ENCODE measurements around the gene ANHX.
"Not testable (repeated sequence)": the region's sequence is repeated elsewhere in the genome, so short reads cannot be mapped to it uniquely, and the experiment has no call there.

Gene ANHX

DNA sequence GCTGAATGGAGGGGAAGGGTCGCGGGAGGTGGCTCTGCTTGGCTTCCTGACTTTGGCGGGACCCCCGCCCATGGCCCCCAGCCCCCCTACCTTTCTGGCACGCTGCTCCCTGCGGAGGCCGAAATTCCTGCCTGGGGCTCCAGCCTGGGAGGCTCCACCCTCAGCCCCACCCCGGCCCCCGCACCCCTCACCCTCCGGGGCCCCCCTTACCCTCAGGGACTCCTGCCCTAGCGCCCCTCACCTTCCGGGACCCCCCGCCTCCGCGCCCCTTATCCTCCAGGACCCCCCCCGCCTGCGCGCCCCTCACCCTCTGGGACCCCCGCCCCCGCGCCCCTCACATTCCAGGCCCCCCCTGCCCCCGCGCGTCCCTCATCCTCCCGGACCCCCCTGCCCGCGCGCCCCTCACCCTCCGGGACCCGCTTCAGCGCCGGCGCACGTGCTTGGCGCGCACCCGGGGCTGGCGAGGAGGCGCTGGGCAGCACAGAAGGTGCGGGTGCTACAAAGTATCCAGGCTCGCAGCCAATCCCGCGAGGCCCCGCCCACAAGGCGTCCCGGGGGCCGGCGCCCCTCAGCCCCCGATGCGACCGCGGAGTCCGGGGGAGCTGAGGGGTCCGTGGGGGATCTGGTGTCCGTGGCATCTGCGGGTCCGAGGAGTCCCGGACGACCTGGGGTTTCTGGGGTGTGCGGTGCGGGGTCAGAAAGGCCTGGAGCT, at the start of gene ANHX:
Gene ANHX (minus strand): TSS at position 477 of the 712 bp plus-strand sequence. CDS start 1,521 bp downstream, outside the sequence.
- no peak for FAIRE-seq

DNA sequence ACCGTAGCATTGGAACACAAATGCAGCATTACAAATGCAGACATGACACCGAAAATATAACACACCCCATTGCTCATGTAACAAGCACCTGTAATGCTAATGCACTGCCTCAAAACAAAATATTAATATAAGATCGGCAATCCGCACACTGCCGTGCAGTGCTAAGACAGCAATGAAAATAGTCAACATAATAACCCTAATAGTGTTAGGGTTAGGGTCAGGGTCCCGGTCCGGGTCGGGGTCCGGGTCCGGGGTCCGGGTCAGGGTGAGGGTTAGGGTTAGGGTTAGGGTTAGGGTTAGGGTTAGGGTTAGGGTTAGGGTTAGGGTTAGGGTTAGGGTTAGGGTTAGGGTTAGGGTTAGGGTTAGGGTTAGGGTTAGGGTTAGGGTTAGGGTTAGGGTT, 29.0 kb upstream of the ANHX start:
- not testable (repeated sequence) for FAIRE-seq

DNA sequence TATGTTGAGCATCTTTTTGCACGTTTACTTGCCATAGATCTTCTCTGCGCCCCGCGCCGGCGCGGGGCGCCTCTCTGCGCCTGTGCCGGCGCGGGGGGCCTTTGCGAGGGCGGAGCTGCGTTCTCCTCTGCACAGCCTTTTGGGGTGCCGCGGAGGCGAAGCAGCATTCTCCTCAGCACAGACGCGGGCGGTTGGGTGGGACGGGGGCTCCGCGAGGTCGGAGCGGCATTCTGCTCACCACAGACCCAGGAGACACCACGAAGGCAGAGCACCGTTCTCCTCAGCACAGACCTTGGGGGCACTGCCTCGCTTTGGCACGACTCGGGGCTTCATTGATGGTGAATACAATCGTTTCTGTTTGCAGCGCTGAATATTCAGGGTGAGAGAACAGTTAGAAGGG, 28.5 kb upstream of the ANHX start:
- FAIRE-seq: no peak

DNA sequence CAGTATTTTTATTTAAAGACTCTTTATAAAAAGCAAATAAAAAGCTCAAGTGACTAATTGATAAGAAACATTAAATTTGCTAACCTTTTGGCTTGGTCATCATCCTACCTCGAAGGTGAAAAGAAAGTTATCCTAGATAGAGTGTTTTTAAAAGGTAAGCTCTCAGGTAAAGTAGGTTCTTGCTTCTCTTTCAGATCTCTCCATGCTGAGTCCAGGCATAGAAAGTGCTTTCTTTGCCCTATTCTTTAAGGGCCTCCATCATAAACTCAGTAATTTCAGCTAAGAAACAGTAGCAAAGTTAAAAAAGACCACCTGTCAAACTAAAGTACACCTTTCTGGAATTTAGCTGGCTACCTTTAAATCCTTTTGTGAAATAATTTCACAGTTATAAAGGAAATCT, 20.6 kb upstream of the ANHX start:
- no peak for FAIRE-seq

DNA sequence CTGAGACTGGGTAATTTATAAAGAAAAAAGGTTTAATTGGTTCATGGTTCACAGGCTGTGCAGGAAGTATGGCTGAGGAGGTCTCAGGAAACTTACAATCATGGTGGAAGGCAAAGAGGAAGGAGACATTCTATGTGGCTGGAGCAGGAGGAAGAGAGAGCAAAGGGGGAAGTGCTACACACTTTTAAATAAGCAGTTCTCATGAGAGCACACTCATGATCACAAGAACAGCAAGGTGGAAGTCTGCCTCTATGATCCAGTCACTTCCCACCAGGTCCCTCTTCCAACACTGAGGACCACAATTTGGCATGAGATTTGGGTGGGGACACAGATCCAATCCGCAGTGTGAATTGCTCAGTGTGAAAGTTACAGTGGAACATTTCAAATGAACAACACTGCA, 20.2 kb upstream of the ANHX start:
- not testable (repeated sequence) for FAIRE-seq

DNA sequence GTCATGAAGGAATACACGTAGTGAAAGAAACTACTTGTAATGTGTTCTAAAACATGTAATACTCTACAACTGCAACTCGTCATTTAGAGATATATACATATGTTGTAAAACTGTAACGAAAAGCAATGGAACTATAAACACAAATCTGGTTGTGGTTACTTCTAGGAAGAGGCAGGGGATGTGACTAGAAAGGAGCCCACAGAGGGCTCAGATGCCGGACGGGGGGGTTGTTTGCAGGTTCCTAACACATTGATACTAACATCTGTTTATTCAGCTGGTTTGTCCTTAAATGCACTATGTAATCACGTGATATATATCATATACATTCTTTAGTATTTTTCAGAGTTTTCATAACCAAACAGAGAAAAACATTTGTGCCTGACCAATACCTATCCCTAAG, 16.1 kb upstream of the ANHX start:
- FAIRE-seq: no peak

DNA sequence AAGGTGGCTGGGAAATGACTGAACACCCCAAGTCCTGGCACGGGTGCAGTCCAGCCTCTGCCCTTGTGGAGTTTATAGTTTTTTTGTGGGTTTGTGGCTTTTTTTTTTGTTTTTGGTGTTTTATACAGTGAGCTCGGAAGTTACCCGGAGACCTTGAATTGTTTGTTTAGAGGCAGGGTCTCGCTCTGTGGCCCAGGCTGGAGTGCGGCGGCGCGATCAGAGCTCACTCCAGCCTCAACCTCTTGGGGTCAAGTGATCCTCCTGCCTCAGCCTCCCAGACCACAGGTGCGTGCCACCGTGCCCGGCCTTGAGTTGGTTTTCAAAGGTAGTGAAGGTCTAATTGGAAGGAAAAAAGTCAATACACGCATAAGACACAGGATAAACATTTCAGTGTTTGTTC, 879 bp upstream of the ANHX start:
- FAIRE-seq: no peak

DNA sequence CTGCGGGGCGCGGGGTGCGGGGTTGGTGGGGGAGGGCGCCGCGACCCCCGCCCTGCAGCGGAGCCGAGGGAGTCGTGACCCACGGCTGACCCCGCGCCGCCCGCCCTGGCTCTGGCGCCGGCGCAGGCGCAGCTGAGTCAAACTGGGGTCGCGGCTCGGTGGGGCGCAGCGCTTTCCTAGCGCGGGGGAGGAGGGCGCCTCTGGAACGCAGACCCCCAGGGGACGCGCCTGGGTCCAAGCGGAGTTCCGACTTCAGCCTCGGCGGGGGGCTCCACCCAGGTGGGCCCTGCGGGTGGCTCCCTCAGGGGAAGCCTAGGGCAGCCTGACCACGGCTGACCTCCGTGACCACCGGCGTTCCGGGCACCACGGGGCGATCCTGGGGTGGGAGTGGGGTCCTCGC, 467 bp upstream of the ANHX start:
- FAIRE-seq: no peak

DNA sequence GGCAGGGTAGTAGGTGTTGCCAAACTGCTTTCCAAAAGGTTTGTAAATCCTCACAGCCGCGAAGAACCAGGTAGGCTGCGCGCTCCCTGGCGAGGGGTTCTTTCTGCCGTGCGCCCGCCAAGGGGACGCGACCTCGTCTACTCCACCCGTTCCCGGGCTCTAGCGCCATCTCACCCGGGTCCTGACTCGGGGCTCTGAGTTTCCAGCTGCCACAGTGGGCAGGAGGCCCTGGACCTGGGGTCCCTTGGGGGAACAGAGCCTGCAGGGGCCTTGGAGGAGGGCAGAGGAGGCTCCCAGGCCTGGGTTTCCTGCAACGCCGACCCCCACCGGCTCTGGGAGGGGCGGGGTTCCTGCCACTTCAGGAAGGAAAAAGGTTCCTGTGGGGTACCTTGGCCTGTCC, 706 bp downstream of the ANHX start:
- no peak for FAIRE-seq

DNA sequence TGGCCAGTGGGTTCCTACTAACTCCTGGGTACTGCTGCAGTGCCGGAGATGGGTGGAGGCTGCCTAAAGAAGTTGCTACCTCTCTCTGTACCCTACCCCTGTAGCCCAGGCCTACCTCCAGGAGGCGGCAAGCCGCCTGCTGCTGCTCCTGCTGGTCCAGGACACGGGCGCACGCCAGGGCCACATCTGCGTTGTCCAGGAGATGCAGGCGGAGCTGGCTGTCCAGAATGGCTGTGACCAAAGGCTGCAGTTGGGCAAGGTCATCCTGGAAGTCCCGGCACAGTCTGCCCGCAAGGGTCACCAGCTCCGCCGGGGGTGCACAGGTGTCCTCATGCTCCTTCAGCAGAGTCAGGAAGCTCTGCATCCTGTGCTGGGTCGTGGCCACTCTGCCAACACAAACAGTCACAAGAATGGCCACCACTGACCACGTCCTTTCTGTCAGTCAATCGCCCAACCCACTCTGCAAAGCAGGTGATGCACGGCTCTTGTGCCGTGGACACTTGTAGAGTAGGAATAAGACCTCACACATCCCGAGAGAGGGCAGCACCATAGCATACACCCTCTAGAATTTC, 1.6 kb downstream of the ANHX start:
- no peak for FAIRE-seq

DNA sequence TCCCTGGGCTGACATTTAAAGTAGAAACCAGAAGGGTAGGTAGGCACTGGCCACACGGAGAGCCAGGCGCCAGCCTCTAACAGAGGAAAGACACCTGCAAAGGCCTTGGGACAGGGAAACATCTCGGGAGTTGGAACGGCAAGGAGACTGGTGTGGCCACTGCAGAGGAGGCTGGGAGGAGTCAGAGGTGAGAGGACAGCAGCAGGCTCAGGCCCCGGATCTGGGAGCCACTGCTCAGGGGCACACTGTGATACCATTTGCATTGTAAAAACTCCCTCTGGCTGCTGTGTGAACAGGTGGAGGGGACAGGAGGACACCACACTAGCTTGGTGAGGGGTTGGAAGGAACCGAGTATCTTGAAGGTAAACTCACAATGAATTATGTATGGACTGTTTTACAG, 2.7 kb downstream of the ANHX start:
- no peak for FAIRE-seq

DNA sequence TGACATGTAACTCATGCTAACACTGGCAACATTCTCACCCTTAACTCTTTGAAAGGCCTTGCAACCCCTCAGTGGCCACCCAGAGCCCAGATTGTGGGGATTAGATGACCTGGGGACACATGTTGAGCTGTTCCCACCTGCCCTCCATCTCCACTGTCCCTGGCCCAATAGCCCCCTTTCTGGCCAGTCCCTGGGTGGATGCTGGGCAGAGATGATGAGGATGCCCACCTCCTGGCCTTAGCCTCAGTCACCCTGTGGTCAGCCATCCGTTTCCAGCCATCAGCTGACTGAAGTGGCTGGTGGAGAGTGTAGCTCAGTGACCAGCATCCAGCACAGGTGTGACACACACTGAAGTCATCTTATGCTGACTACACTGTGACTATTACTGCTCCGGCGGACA, 4.7 kb downstream of the ANHX start:
- no peak for FAIRE-seq

DNA sequence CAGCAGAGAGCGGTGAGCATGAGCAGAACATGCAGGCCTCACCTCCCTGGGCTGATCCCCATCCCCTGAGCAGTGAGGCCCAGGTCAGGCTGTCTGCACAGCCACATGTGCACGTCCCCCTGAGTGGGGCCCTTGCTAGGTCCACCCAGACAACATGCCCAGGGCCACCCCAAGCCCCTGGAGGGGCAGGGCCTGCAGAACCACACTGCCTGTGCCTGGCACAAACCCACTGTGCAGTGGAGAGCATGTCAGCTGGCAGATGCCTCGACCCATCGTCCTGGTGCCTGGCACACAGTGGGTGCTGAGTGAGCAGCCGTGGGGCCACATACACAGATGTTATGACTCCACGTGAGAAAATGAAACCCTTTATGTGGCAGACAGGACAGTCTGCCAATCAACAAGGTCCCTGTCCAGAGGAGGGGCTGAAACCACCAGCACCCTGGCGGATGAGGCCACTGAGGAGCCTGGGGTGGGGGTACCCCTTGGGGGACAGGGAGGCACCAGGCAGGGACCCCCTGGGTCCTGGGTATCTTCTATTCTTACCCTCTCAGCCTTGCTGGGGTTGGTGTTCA, 8.3 kb downstream of the ANHX start:
- FAIRE-seq: no peak

DNA sequence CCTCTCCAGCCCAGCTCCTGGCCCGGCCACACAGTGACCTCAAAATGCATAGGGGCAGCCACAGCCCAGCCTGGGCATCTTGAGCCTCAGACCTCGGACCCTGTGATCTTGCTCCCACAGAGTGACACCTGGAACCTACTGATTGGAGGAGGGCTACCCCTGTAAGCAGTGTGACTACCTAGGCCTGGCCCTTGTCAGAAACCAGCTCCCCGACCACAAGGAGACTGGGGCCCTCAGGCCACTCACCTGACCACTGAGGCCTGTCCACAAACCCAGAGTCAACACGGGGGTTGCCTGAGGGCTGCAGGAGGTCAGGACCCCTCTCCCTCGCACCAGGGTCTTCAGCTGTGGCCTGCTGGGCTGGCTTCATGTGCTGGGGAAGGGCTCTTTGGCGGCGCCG, 9.0 kb downstream of the ANHX start:
- FAIRE-seq: no peak

DNA sequence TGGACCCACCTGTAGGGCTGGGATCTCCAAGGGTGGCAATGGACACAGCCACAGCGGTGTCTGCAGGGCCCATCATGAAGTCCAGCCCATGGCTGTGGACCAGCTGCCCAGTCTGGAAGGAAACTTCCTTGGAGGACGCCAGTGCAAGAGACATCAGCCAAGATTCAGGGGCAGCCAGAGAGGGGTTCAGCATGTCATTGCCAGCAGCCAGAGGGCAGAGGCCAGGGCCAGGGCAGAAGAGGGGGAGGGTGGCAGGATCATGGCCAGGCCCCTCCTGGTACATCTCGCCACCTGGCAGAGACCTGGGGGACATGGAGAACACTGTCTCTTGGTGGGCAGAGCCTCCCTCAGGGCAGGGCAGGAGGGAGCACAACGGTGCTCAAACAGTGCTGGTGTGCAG, 10.2 kb downstream of the ANHX start:
- FAIRE-seq: no peak

DNA sequence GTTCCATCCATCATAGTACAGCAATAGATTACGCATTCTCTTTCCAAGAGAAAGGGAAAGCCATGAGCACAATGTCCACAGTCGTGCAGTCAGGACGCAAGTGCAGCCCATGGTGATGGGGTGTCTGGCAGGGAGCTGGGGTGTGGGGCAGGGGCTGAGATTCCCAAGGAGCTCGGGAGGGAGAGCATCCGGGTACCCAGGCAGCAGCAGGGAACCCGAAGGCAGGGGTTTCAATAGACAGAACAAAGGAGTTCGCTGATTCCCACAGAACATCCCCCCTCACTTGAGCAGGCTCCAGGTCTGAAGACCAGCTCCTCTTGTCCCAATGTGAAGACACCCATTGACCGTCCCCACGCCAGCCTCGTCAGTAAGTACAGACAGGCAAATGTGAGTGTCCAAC, 13.5 kb downstream of the ANHX start:
- no peak for FAIRE-seq

DNA sequence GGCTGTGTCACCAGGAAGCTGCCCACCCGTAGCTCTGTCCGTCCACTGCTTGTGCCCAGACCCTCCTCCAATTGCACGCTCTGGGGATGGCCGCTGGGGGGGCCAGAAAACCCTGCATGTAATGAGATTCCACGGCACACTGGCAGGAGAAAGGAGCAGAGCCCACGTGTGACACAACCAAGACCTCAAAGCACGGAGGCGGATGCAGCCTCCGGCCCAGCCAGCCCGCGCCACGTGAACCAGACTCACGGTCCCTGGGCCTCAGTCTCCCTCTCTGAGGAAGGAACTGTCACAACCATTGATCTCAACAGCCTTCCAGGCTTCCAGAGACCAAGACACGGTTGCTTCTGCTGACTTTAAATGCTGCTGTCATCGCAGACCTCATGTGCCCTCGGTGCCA, 14.4 kb downstream of the ANHX start:
- FAIRE-seq: no peak

DNA sequence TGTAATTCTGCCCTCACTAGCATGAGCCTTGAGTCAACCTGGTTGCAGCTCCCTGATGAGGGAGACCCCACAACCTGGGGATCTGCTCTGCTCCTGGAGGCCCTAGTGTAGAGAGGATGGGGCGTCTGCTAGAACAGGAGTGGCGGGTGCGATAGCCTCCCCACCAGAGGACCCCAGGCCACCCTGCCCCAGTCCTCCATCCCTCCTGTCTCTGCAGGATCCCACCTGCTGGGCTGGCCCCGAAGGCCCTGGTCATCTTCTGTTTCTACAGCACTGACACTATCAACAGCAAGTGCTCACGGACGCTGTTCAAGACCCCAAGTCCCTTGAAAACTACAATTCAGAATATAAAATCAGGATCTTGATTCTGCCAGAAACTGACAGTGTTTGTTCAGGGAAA, 15.2 kb downstream of the ANHX start:
- no peak for FAIRE-seq

DNA sequence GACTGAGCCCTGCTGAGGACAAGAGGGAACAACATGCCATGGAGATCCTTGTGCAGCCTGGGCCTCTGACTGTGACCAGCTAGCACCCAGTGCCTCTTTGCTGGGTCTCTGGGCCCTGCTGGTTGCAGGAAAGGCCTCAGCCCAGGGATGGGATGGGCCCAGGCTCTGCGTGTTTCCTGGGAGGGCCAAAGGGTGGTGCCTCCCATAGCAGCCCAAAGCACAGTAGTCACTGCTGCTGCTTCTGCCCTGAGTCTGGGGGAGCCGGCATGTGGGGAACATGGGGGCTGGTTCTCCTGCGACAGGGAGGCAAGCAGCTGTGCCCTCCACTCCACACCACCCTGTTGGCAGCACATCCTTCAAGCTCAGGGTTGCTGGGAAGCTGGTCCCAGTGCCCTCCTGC, 18.5 kb downstream of the ANHX start:
- no peak for FAIRE-seq

DNA sequence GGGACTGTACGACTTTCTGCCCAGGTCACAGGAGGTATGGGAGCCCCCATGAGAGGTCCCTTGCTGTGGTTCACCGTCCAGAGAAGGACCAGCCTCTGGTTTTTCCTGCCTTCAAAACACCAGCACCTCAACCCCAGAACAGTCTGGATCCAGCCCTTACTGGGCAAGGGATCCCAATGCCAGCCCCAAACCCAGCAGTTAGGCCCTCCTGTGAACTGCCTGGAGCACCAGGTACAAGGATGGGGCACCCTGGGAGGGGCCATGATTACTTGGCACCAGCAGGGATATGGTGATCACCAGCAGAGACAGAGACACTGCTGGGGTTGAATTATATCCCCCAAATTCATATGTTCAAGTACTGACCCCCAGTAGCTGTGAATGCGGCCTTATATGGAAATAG, 20.0 kb downstream of the ANHX start:
- FAIRE-seq: no peak

DNA sequence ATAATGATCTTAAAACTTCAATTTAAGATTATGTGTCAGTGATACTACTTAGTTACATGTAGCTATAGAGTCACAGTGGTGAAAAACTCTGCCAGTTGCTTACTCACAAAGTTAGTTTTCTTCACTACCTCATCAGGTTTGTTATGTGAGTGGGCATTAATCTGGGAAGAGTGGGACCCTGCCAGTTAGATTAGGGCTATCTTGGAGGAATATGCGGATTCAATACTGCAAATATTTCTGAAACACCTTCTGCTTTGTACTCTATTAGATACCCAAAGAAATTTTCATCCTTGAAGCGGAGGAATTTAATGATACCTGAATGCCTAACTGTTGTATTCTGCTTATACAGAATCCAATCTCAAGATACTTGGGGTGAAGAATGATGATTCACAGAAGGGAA, 29.3 kb downstream of the ANHX start:
- FAIRE-seq: no peak

DNA sequence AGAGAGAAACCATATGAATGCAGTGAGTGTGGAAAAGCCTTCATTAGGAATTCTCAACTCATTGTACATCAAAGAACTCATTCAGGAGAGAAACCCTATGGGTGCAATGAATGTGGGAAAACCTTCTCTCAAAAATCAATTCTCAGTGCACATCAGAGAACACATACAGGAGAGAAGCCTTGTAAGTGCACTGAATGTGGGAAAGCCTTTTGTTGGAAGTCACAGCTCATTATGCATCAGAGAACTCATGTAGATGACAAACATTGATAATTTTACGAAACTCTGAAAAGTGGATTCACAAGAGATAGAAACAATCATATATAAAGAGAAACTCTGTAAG, 31.4 kb downstream of the ANHX start:
- FAIRE-seq: no peak

DNA sequence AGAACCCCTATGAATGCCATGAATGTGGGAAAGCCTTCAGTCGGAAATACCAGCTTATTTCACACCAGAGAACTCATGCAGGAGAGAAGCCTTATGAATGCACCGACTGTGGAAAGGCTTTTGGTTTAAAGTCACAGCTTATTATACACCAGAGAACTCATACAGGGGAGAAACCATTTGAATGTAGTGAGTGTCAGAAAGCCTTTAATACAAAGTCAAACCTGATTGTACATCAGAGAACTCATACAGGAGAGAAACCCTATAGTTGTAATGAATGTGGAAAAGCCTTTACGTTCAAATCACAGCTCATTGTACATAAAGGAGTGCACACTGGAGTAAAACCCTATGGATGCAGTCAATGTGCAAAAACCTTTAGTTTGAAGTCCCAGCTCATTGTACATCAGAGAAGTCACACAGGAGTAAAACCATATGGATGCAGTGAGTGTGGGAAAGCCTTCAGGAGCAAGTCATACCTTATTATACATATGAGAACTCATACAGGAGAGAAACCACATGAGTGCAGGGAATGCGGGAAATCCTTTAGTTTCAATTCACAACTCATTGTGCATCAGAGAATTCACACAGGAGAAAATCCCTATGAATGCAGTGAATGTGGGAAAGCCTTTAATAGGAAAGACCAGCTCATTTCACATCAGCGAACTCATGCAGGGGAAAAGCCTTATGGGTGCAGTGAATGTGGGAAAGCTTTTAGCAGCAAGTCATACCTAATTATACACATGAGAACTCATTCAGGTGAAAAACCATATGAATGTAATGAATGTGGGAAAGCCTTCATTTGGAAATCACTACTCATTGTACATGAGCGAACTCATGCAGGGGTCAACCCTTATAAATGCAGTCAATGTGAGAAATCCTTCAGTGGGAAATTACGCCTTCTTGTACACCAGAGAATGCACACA, 32.1 kb downstream of the ANHX start:
- FAIRE-seq: no peak
